Natural killer cell (primary cell): ENCODE data around the gene TSPOAP1. TPM values are rescaled to one million over a fixed set of nuclear protein-coding genes. Genes with fewer than 3 reads are reported as not detected.

Experiments
- ATAC-seq, 3 donors: fragments of 150-1000 bp in 2 of 3; fragments of 200-7000 bp in 1 of 3; cut with Tn5 transposase; 1 replicate in 1 of 3; 2 replicates in 2 of 3; pipeline ENCODE4 v1.10.0; 2021; ENCODE audit warnings: mild to moderate bottlenecking in 2 of 3, moderate library complexity in 2 of 3
- DNase-seq, 2 donors: peaks; one replicate each; pipeline versions ENCODE4 v3.0.0 to v3.0.0-alpha.2; 2013 to 2021; ENCODE audit warnings: mixed read lengths in 1 of 2
- H3K27ac ChIP-seq: one replicate; pipeline ENCODE4 v1.5.1; 2013; ENCODE audit warnings: mild to moderate bottlenecking, low read length
- H3K27me3 ChIP-seq: one replicate; pipeline ENCODE4 v1.6.1; 2013; ENCODE audit warnings: low read length; ENCODE audit not compliant: control insufficient read depth, insufficient read depth
- H3K36me3 ChIP-seq: one replicate; pipeline ENCODE4 v1.6.1; 2013; ENCODE audit warnings: low read length; ENCODE audit not compliant: control insufficient read depth, insufficient read depth
- H3K4me1 ChIP-seq: one replicate; pipeline ENCODE4 v1.6.1; 2013; ENCODE audit warnings: low read length; ENCODE audit not compliant: control insufficient read depth, insufficient read depth
- H3K4me3 ChIP-seq: one replicate; pipeline ENCODE4 v1.5.1; 2013; ENCODE audit warnings: low read length
- H3K9me3 ChIP-seq: one replicate; pipeline ENCODE4 v1.6.1; 2013; ENCODE audit warnings: low read length; ENCODE audit not compliant: control insufficient read depth, insufficient read depth
- H3K27ac Mint-ChIP-seq, 2 donors: one replicate each; pipeline ENCODE4 v1.8.0; 2022; ENCODE audit warnings: mild to moderate bottlenecking in 2 of 2, mixed read lengths in 2 of 2, moderate library complexity in 1 of 2
- H3K27me3 Mint-ChIP-seq, 2 donors: one replicate each; pipeline ENCODE4 v1.8.0; 2022; ENCODE audit warnings: low read depth in 2 of 2, mixed read lengths in 2 of 2
- H3K36me3 Mint-ChIP-seq: one replicate; pipeline ENCODE4 v1.8.0; 2022; ENCODE audit warnings: mixed read lengths
- H3K4me1 Mint-ChIP-seq, 2 donors: one replicate each; pipeline ENCODE4 v1.8.0; 2022; ENCODE audit warnings: mixed read lengths in 2 of 2
- H3K4me3 Mint-ChIP-seq: one replicate; pipeline ENCODE4 v1.8.0; 2022; ENCODE audit warnings: mild to moderate bottlenecking, moderate library complexity, mixed read lengths
- H3K9me3 Mint-ChIP-seq, 2 donors: one replicate each; pipeline ENCODE4 v1.8.0; 2022; ENCODE audit warnings: mixed read lengths in 2 of 2
- CTCF ChIP-seq: fragments of 200-600 bp; IDR thresholded peaks from one replicate; pipeline ENCODE4 v1.8.0; 2022; ENCODE audit warnings: antibody characterized with exemption
- WGBS: methylation state at CpG from one replicate; pipeline ENCODE4 v1.1.7; 2013; ENCODE audit warnings: missing lambda C conversion rate; ENCODE audit not compliant: insufficient coverage; 5-methylcytosine and 5-hydroxymethylcytosine counted together
- intact Hi-C: fragments of 100-400 bp; cut with micrococcal nuclease; formaldehyde crosslinking; loops from one replicate; pipeline ENCODE4 v1.14.2; 2022
- total RNA-seq, 4 donors: library from RNA; stranded (reverse); fragments of 120-200 nt in 1 of 4; gene quantifications; one replicate each; pipeline versions ENCODE4 v1.2.3 to v1.2.4, GENCODE V29; 2013 to 2022

Gene TSPOAP1
- total RNA-seq, 3 donors from 2014 or later (not counting 1 experiment from before 2014, with no cell fraction given): 176 to 282 (median 246) TPM

- no peak for TF ChIP-seq CTCF
- Histone ChIP-seq H3K4me1 (peaks cover 70% of the 10 kb centered on the region), H3K36me3 (peaks cover 39% of the 10 kb centered on the region), H3K27ac (peak overlapping the region; percentile 84), H3K4me3 (peak overlapping the region; percentile 94), H3K27me3 (no peaks in the 10 kb centered on the region), H3K9me3 (no peaks in the 10 kb centered on the region)
- Mint-ChIP-seq H3K4me3 (peak overlapping the region; percentile 90), H3K4me1 (peaks cover 63 to 75% of the 10 kb centered on the region in 2 donors), H3K9me3 (no peaks in the 10 kb centered on the region), H3K27ac (peak overlapping the region; percentile 87 to 93), H3K27me3 (no peaks in the 10 kb centered on the region), H3K36me3 (peaks cover 7% of the 10 kb centered on the region)
- ATAC-seq: no peak
- 75% methylated on average over 9 of the region's 9 CpGs for WGBS
- intact Hi-C loops: no loop called here
- DNase-seq: peak in 1 of 2 donors; percentile 21
These were observed 1.8 kb downstream of the TSPOAP1 start for GRCh38 chr17:58326609-58327362.

DNA sequence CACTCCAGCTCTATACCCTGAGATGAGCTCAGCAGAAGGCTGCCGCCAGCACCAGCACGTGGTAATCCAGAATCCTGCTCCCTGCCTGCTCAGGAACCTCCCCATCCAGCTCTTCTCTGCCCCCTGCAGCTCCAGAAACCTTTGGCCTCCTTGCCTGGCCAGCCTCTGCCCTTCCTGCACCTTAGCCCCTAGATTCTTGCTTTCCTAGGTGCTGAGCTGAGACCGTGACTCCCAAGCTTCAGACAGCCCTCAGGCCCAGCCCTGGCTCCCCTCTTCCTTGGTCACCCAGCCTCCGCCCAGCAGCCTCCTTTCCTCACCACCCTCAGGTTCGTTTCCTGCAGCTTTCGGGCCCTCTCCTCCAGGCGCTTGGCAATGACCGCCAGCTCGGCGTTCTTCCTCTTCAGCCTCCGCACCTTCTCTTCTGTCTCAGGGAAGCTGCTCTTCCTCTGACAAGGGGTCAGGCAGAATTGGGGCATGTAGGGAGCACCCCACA is 2.6 kb downstream of the TSPOAP1 start:
- Mint-ChIP-seq H3K27me3 (no peaks in the 10 kb centered on the region), H3K36me3 (peaks cover 8% of the 10 kb centered on the region), H3K27ac (peak overlapping the region; percentile 87 to 93), H3K9me3 (no peaks in the 10 kb centered on the region), H3K4me3 (peak overlapping the region; percentile 90), H3K4me1 (peaks cover 65 to 71% of the 10 kb centered on the region in 2 donors)
- intact Hi-C loops: no loop called here
- no peaks in the 10 kb centered on the region for H3K9me3 ChIP-seq
- 39% methylated on average over 11 of the region's 11 CpGs for WGBS
- peaks cover 36% of the 10 kb centered on the region for H3K36me3 ChIP-seq
- DNase-seq (peak in 1 of 2 donors; percentile 19), ATAC-seq (no peak)
- peaks cover 70% of the 10 kb centered on the region for H3K4me1 ChIP-seq
- H3K27me3 ChIP-seq: no peaks in the 10 kb centered on the region
- H3K27ac ChIP-seq: peak overlapping the region; percentile 3
- H3K4me3 ChIP-seq: peak overlapping the region; percentile 94
- no peak for TF ChIP-seq CTCF

GRCh38 chr17:58325289-58325726 is 3.3 kb downstream of the TSPOAP1 start:
- no peak for TF ChIP-seq CTCF
- no peaks in the 10 kb centered on the region for H3K9me3 Mint-ChIP-seq
- no peak for DNase-seq
- peaks cover 34% of the 10 kb centered on the region for H3K36me3 ChIP-seq
- H3K27me3 Mint-ChIP-seq: no peaks in the 10 kb centered on the region
- no peak overlapping the region for H3K4me3 ChIP-seq
- no peaks in the 10 kb centered on the region for H3K9me3 ChIP-seq
- WGBS: 83% methylated on average over 11 of the region's 11 CpGs
- H3K27ac Mint-ChIP-seq: peak overlapping the region; percentile 87 to 93
- ATAC-seq: no peak
- intact Hi-C loops: no loop called here
- peaks cover 61 to 68% of the 10 kb centered on the region in 2 donors for H3K4me1 Mint-ChIP-seq
- peak overlapping the region; percentile 90 for H3K4me3 Mint-ChIP-seq
- no peaks in the 10 kb centered on the region for H3K27me3 ChIP-seq
- no peak overlapping the region for H3K27ac ChIP-seq
- H3K36me3 Mint-ChIP-seq: peaks cover 10% of the 10 kb centered on the region
- peaks cover 70% of the 10 kb centered on the region for H3K4me1 ChIP-seq
